ENCODE measurements around the gene MAP4K4. TPM values are rescaled to one million over a fixed set of nuclear protein-coding genes. Genes with fewer than 3 reads are reported as not detected.

MAP4K4 gene
- total and polyA plus RNA-seq, 4 donors = 19.7 to 91.7 (median 54.0) TPM

DNA sequence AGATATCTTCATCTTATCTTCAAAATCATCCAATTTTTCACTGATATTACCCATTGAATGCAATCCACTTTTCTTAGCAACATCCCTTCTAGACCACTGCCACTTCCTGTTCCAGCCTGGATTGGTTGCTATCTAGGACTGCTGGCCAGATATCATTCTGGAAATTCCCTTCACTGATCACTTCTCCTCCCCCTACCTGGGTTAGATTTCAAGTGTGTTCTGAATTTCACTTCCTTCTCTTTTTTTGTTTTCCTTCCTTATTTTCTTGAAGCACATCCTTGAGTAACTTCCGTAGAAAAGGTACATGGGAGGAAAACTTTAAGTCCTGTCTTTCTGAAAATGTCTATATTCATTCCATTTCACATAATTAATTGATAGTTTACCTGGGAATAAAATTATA, 212.3 kb downstream of the MAP4K4 start:
- Histone ChIP-seq H3K27ac (ENCODE audit: low read depth in 1 of 2, low read length in 1 of 2) (no peak overlapping the region), H3K4me1 (ENCODE audit: control insufficient read depth in 5 of 5, insufficient read depth in 5 of 5, low read length in 5 of 5) (no peaks in the 10 kb centered on the region), H3K36me3 (ENCODE audit: control insufficient read depth in 4 of 4, insufficient read depth in 4 of 4, low read length in 4 of 4) (no peaks in the 10 kb centered on the region), H3K27me3 (ENCODE audit: control insufficient read depth in 3 of 3, insufficient read depth in 3 of 3, low read length in 2 of 3) (no peaks in the 10 kb centered on the region), H3K9ac (ENCODE audit: insufficient read depth in 1 of 2, low read length in 2 of 2) (no peak overlapping the region), H3K9me3 (ENCODE audit: control insufficient read depth in 4 of 4, insufficient read depth in 3 of 4, low read length in 3 of 4) (peaks cover 0 to 14% (median 6%) of the 10 kb centered on the region in 4 donors), H3K4me3 (no peak overlapping the region)
- WGBS, 2 donors = 22 to 59% methylated on average over 1 of the region's 1 CpG
- TF ChIP-seq, protein P1, sequence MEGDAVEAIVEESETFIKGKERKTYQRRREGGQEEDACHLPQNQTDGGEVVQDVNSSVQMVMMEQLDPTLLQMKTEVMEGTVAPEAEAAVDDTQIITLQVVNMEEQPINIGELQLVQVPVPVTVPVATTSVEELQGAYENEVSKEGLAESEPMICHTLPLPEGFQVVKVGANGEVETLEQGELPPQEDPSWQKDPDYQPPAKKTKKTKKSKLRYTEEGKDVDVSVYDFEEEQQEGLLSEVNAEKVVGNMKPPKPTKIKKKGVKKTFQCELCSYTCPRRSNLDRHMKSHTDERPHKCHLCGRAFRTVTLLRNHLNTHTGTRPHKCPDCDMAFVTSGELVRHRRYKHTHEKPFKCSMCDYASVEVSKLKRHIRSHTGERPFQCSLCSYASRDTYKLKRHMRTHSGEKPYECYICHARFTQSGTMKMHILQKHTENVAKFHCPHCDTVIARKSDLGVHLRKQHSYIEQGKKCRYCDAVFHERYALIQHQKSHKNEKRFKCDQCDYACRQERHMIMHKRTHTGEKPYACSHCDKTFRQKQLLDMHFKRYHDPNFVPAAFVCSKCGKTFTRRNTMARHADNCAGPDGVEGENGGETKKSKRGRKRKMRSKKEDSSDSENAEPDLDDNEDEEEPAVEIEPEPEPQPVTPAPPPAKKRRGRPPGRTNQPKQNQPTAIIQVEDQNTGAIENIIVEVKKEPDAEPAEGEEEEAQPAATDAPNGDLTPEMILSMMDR (IDR thresholded peaks at IDR 0.05; ENCODE audit: control extremely low read depth, extremely low read depth) = no peak
- DNase-seq (no peak), ATAC-seq (ENCODE audit: insufficient read depth, low FRiP score) (no peak)

DNA sequence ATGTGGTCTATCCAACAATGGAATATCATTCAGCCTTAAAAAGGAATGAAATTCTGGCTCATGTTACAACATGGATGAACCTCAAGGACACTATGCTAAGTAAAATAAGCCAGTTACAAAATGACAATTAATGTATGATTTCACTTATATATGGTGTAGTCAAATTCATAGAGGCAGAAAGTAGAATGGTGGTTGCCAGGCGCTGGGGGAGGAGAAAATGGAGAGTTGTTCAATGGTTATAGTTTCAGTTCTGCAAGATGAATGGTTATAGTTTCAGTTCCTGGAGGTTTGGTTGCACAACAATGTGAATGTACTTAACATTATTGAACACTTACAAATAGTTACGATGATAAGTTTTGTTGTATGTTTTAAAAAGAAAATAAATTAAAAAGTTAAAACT, 215.0 kb downstream of the MAP4K4 start:
- WGBS, 2 donors = 73 to 78% methylated on average over 2 of the region's 2 CpGs
- Histone ChIP-seq H3K27me3 (ENCODE audit: control insufficient read depth in 3 of 3, insufficient read depth in 3 of 3, low read length in 2 of 3) (no peaks in the 10 kb centered on the region), H3K9me3 (ENCODE audit: control insufficient read depth in 4 of 4, insufficient read depth in 3 of 4, low read length in 3 of 4) (peaks cover 0 to 11% (median 5%) of the 10 kb centered on the region in 4 donors), H3K9ac (ENCODE audit: insufficient read depth in 1 of 2, low read length in 2 of 2) (no peak overlapping the region), H3K36me3 (ENCODE audit: control insufficient read depth in 4 of 4, insufficient read depth in 4 of 4, low read length in 4 of 4) (no peaks in the 10 kb centered on the region), H3K4me3 (no peak overlapping the region), H3K4me1 (ENCODE audit: control insufficient read depth in 5 of 5, insufficient read depth in 5 of 5, low read length in 5 of 5) (no peaks in the 10 kb centered on the region), H3K27ac (ENCODE audit: low read depth in 1 of 2, low read length in 1 of 2) (no peak overlapping the region)
- ATAC-seq (ENCODE audit: insufficient read depth, low FRiP score) (no peak), DNase-seq (no peak)
- TF ChIP-seq, protein P1 (IDR thresholded peaks at IDR 0.05; ENCODE audit: control extremely low read depth, extremely low read depth) = no peak

DNA sequence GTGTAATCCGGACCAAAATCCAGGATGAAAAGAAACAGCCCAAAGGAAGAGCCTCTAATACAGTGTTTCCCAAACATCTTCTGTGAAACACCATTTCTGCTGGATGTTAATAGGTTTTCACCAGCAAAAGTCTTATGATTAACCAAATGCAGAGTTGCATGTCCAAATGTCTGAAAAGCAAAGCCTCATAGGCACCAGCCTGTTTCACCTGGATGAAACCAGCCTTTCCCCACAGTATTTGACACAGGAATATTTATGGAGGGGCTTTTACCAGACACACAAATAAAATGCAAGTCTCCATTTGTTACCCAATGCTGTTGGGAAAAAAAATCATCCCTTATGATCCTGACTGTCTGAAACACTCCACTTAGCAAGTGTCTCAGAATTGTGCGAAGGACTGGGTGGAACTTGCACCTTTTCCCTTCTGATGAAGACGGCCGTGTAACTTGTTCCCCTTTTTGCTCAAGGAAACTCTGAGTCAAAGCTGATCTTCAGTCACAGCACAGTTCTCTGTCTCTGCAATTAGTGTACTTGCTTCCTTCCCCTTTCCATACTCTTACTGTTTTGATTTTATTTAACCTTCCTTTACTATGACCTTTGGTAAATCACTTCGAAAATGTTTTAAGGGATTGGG, 223.9 kb downstream of the MAP4K4 start:
- ATAC-seq (ENCODE audit: insufficient read depth, low FRiP score) = no peak

More for the DNA sequence above, 223.9 kb downstream of the MAP4K4 start:
- H3K36me3 ChIP-seq (ENCODE audit: control insufficient read depth in 4 of 4, insufficient read depth in 4 of 4, low read length in 4 of 4) = no peaks in the 10 kb centered on the region
- H3K9ac ChIP-seq (ENCODE audit: insufficient read depth in 1 of 2, low read length in 2 of 2) = no peak overlapping the region
- peak in 1 of 3 donors; percentile 8 for DNase-seq
- no peaks in the 10 kb centered on the region for H3K27me3 ChIP-seq (ENCODE audit: control insufficient read depth in 3 of 3, insufficient read depth in 3 of 3, low read length in 2 of 3)
- no peaks in the 10 kb centered on the region for H3K4me1 ChIP-seq (ENCODE audit: control insufficient read depth in 5 of 5, insufficient read depth in 5 of 5, low read length in 5 of 5)
- TF ChIP-seq, protein P1 (IDR thresholded peaks at IDR 0.05; ENCODE audit: control extremely low read depth, extremely low read depth) = no peak
- H3K9me3 ChIP-seq (ENCODE audit: control insufficient read depth in 4 of 4, insufficient read depth in 3 of 4, low read length in 3 of 4) = peaks cover 0 to 9% (median 5%) of the 10 kb centered on the region in 4 donors
- 40 to 60% methylated on average over 5 of the region's 5 CpGs for WGBS, 2 donors
- H3K4me3 ChIP-seq = no peak overlapping the region
- no peak overlapping the region for H3K27ac ChIP-seq (ENCODE audit: low read depth in 1 of 2, low read length in 1 of 2)

Measured in lung (tissue), 12 donors.